ENCODE measurements around the gene PLRG1.

Gene PLRG1

DNA sequence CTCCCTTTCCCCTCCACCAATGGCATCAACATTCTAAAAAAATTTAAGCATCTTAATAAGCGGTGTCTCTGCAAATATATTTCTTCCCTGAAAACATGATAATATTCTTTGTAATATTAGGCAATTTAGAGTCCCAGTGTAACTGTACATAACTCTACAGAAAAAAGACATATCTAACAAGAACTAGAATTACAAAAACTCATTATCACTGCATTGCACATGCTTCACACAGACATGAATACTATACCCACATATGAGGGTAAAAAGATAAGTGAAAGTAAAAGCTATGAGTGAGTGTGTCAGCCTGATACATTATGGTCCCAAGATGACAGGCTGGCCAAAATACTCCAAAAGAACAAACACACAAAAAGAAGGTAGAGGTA is 10.2 kb upstream of the PLRG1 start:
- no peaks in the 10 kb centered on the region for H3K4me1 ChIP-seq
- DNase-seq = no peak
- no peak overlapping the region for H3K4me3 ChIP-seq
- no peaks in the 10 kb centered on the region for H3K27me3 ChIP-seq
- no peaks in the 10 kb centered on the region for H3K9me3 ChIP-seq
- H3K36me3 ChIP-seq = no peaks in the 10 kb centered on the region
- H3K27ac ChIP-seq = no peak overlapping the region
- TF ChIP-seq, protein P1, sequence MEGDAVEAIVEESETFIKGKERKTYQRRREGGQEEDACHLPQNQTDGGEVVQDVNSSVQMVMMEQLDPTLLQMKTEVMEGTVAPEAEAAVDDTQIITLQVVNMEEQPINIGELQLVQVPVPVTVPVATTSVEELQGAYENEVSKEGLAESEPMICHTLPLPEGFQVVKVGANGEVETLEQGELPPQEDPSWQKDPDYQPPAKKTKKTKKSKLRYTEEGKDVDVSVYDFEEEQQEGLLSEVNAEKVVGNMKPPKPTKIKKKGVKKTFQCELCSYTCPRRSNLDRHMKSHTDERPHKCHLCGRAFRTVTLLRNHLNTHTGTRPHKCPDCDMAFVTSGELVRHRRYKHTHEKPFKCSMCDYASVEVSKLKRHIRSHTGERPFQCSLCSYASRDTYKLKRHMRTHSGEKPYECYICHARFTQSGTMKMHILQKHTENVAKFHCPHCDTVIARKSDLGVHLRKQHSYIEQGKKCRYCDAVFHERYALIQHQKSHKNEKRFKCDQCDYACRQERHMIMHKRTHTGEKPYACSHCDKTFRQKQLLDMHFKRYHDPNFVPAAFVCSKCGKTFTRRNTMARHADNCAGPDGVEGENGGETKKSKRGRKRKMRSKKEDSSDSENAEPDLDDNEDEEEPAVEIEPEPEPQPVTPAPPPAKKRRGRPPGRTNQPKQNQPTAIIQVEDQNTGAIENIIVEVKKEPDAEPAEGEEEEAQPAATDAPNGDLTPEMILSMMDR (IDR thresholded peaks at IDR 0.05) = no peak
- intact Hi-C loops (cut with DNase I; ENCODE audit: low total_unique reads) = no loop called here

DNA sequence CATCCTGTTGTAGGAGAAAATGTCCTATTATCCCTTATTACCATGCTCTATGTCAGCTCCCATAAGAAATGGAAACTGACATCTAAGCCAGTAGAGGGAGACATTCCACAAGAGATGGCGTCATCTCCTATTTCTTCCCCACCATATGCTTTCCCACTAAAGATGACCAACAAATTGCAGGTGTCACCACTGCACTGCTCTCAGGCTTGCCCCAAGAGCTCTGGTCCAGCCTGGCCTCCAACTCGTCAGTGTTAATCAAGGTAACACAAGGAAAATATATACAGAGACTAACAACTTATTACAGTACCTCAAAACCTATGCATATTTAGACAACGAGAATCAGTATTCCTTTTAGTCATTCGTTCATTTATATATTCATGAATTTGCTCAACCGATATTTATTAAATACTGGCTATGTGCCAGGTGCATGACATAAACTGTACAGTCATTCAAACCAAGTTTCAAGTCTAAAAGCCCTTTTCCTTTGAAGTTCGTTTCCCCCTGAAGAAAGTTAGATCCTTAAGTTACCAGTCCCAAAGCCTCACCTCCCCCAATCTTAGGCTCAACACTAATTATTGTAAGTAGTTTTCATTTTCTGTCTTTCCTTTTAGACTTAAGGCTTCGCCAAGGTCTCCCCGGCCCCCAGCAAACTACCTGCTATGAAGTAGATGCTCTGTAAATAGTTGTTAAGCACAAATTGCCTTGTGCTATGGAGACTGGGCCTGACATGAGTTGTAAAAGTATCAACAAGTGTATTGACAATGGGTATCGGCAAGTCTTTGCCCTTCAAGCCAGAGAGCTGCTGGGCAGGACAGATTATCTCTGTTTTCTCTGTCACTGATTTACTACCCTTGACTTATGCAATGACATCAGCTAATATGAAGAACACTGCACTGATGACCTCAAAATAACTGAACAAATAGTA is 9.6 kb upstream of the PLRG1 start:
- Histone ChIP-seq H3K36me3 (no peaks in the 10 kb centered on the region), H3K9me3 (no peaks in the 10 kb centered on the region), H3K27me3 (no peaks in the 10 kb centered on the region), H3K4me1 (no peaks in the 10 kb centered on the region), H3K4me3 (no peak overlapping the region), H3K27ac (no peak overlapping the region)
- DNase-seq = no peak
- intact Hi-C loops (cut with DNase I; ENCODE audit: low total_unique reads) = loop anchor here (5.0 kb wide), 1 partner anchor 63 kb away; no protein-coding TSS in a partner anchor
- TF ChIP-seq, protein P1 (IDR thresholded peaks at IDR 0.05) = no peak

DNA sequence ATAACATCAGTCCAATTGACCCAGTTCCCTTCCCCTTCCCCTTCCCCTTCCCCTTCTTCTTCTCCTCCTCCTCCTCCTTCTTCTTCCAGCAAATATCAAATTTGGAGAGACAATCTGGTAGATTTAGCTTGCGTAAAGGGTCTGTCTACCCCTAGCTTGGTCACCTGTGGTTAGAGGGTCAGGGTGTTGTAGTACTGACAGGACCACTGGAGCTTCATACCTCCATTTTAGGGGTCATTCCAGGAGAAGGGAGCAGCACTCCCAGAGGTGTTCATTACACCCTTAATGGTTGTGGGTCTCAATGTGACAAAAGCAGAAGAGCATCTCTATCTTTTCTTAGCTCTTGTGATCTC is 8.9 kb upstream of the PLRG1 start:
- Histone ChIP-seq H3K27me3 (no peaks in the 10 kb centered on the region), H3K9me3 (no peaks in the 10 kb centered on the region), H3K4me1 (no peaks in the 10 kb centered on the region), H3K27ac (no peak overlapping the region), H3K36me3 (no peaks in the 10 kb centered on the region), H3K4me3 (no peak overlapping the region)
- no peak for DNase-seq
- TF ChIP-seq, protein P1 (IDR thresholded peaks at IDR 0.05) = no peak
- intact Hi-C loops (cut with DNase I; ENCODE audit: low total_unique reads) = loop anchor here (5.0 kb wide), 1 partner anchor 63 kb away; no protein-coding TSS in a partner anchor

DNA sequence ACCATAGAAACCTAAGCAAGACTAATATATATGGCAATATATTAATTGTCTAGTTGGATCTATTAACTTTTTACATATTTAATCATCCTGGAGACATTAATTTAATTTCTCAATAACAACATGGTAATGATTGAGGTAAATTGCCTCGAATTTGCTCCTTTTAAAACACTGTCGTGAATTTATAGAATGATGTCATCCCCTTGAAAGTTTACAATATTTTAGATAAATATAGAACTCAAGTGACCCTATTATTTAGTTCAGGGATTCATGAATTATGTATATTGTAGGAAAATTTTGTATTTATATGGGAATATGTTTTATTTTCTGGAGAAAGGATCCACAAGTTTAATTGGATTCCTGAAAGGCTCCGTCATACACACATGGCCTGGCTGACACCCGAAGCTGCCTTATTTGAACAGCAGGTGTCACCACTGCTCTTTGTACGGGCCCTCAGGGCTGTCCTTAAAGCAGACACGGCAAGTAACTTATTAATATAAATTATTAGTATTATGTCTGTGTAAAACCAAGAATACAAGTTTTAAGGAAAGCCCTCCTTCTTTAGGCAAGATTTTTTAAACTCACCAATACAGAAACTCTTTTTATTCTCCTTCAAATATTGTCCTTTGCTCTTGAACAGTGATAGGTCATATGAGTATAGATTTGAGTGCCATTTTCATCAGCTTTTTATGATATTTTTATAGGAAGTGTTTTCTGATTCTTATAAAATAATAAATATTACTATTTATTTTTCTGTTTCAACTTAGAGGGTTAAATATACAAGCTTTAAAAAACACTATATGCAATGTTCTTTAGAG is 1.9 kb upstream of the PLRG1 start:
- Histone ChIP-seq H3K4me3 (no peak overlapping the region), H3K36me3 (peaks cover 0 to 4% (median 2%) of the 10 kb centered on the region in 3 donors), H3K27me3 (no peaks in the 10 kb centered on the region), H3K9me3 (no peaks in the 10 kb centered on the region), H3K27ac (peak overlapping the region in 1 of 2 donors; percentile 81), H3K4me1 (peaks cover 0 to 16% (median 12%) of the 10 kb centered on the region in 4 donors)
- intact Hi-C loops (cut with DNase I; ENCODE audit: low total_unique reads) = no loop called here
- peak; percentile 78 to 81 for DNase-seq
- TF ChIP-seq, protein P1 (IDR thresholded peaks at IDR 0.05) = peak; percentile 70 to 77

DNA sequence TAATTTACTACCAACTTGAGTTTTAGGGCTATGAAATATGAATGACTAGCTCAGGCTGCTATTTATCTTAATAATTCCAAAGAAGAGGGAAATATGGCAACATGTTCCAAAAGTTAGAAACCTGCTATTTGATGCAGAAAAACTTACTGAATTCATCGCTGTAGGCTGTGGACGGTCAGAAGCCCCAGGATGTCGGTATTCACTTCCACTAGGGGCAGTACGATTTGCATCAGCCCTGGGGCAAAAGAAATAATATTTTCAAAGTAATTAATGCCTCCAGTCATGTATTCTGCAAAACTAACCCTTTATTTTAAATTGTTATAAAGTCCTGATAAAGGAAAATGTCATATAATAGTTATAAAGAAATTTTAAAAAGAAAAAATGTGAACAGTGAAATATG is 4.5 kb downstream of the PLRG1 start:
- TF ChIP-seq, protein P1 (IDR thresholded peaks at IDR 0.05) = no peak
- no peaks in the 10 kb centered on the region for H3K9me3 ChIP-seq
- H3K27me3 ChIP-seq = no peaks in the 10 kb centered on the region
- H3K4me3 ChIP-seq = no peak overlapping the region
- no peak for DNase-seq
- H3K27ac ChIP-seq = no peak overlapping the region
- intact Hi-C loops (cut with DNase I; ENCODE audit: low total_unique reads) = no loop called here
- H3K4me1 ChIP-seq = peaks cover 0 to 16% (median 12%) of the 10 kb centered on the region in 4 donors
- peaks cover 62 to 67% (median 62%) of the 10 kb centered on the region in 3 donors for H3K36me3 ChIP-seq
